ENCODE data around the gene CAMK2A.

Gene CAMK2A

GRCh38 chr5:150246835-150247234 lies 42.7 kb downstream of the CAMK2A start:
- no peaks in the 10 kb centered on the region for H3K4me1 ChIP-seq (ENCODE audit: control insufficient read depth in 1 of 2, insufficient read depth in 2 of 2, low read length in 2 of 2)
- no peaks in the 10 kb centered on the region for H3K27me3 ChIP-seq (ENCODE audit: control insufficient read depth in 1 of 2, insufficient read depth in 2 of 2, low read length in 2 of 2)
- H3K4me3 ChIP-seq (ENCODE audit: low read depth in 1 of 2, low read length in 2 of 2) = no peak overlapping the region
- no peak overlapping the region for H3K9ac ChIP-seq (ENCODE audit: low read depth in 1 of 2, low read length in 2 of 2)
- H3K36me3 ChIP-seq (ENCODE audit: control insufficient read depth in 1 of 2, insufficient read depth in 2 of 2, low read length in 2 of 2) = no peaks in the 10 kb centered on the region
- no peaks in the 10 kb centered on the region for H3K9me3 ChIP-seq (ENCODE audit: control insufficient read depth in 1 of 2, low read length in 2 of 2)
- H3K27ac ChIP-seq (ENCODE audit: low read depth, low read length) = no peak overlapping the region

GRCh38 chr5:150246429-150246828 lies 43.1 kb downstream of the CAMK2A start:
- H3K27me3 ChIP-seq (ENCODE audit: control insufficient read depth in 1 of 2, insufficient read depth in 2 of 2, low read length in 2 of 2) = no peaks in the 10 kb centered on the region
- no peaks in the 10 kb centered on the region for H3K4me1 ChIP-seq (ENCODE audit: control insufficient read depth in 1 of 2, insufficient read depth in 2 of 2, low read length in 2 of 2)
- H3K4me3 ChIP-seq (ENCODE audit: low read depth in 1 of 2, low read length in 2 of 2) = no peak overlapping the region
- no peaks in the 10 kb centered on the region for H3K9me3 ChIP-seq (ENCODE audit: control insufficient read depth in 1 of 2, low read length in 2 of 2)
- H3K27ac ChIP-seq (ENCODE audit: low read depth, low read length) = no peak overlapping the region
- no peaks in the 10 kb centered on the region for H3K36me3 ChIP-seq (ENCODE audit: control insufficient read depth in 1 of 2, insufficient read depth in 2 of 2, low read length in 2 of 2)
- H3K9ac ChIP-seq (ENCODE audit: low read depth in 1 of 2, low read length in 2 of 2) = no peak overlapping the region

GRCh38 chr5:150245808-150246207 lies 43.8 kb downstream of the CAMK2A start:
- H3K27ac ChIP-seq (ENCODE audit: low read depth, low read length) = no peak overlapping the region
- H3K36me3 ChIP-seq (ENCODE audit: control insufficient read depth in 1 of 2, insufficient read depth in 2 of 2, low read length in 2 of 2) = no peaks in the 10 kb centered on the region
- H3K4me3 ChIP-seq (ENCODE audit: low read depth in 1 of 2, low read length in 2 of 2) = no peak overlapping the region
- no peaks in the 10 kb centered on the region for H3K9me3 ChIP-seq (ENCODE audit: control insufficient read depth in 1 of 2, low read length in 2 of 2)
- H3K27me3 ChIP-seq (ENCODE audit: control insufficient read depth in 1 of 2, insufficient read depth in 2 of 2, low read length in 2 of 2) = no peaks in the 10 kb centered on the region
- no peak overlapping the region for H3K9ac ChIP-seq (ENCODE audit: low read depth in 1 of 2, low read length in 2 of 2)
- no peaks in the 10 kb centered on the region for H3K4me1 ChIP-seq (ENCODE audit: control insufficient read depth in 1 of 2, insufficient read depth in 2 of 2, low read length in 2 of 2)

DNA sequence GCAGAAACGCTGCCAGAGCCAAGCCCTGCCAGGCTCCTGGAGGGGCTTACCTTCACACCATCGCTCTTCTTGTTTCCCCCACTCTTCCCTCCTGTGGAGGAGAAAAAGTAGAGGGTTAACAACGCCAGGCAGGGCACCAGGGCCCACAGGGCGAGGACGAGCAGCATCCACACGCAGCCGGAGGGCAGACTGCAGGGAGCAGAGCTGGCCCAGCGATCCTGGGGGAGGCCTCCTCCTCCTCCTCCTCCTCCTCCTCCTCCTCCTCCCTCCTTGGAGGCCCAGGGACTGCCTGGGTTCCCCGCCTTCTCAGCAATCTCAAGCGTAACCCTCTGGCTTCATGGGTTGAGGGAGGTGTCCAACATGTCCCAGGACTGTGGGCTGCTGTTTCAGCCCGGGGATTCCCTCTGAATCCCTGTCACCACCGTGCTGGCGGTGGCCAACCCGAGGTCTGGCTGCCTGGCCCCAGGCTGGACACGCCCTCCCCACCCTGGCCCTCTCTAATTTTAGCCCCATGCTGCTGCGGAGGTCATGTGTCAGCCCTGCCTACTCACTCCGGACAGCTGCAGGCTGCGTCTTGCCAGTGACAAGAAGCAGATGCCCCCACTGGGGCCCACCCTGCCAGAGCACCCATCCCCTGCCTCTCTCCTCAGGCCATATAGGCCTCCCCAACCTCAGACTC lies 44.3 kb downstream of the CAMK2A start:
- Histone ChIP-seq H3K9me3 (ENCODE audit: control insufficient read depth in 1 of 2, low read length in 2 of 2) (no peaks in the 10 kb centered on the region), H3K27ac (ENCODE audit: low read depth, low read length) (no peak overlapping the region), H3K4me3 (ENCODE audit: low read depth in 1 of 2, low read length in 2 of 2) (no peak overlapping the region), H3K27me3 (ENCODE audit: control insufficient read depth in 1 of 2, insufficient read depth in 2 of 2, low read length in 2 of 2) (no peaks in the 10 kb centered on the region), H3K9ac (ENCODE audit: low read depth in 1 of 2, low read length in 2 of 2) (no peak overlapping the region), H3K36me3 (ENCODE audit: control insufficient read depth in 1 of 2, insufficient read depth in 2 of 2, low read length in 2 of 2) (no peaks in the 10 kb centered on the region), H3K4me1 (ENCODE audit: control insufficient read depth in 1 of 2, insufficient read depth in 2 of 2, low read length in 2 of 2) (no peaks in the 10 kb centered on the region)

GRCh38 chr5:150244209-150244608 lies 45.4 kb downstream of the CAMK2A start:
- H3K9me3 ChIP-seq (ENCODE audit: control insufficient read depth in 1 of 2, low read length in 2 of 2) = no peaks in the 10 kb centered on the region
- no peak overlapping the region for H3K4me3 ChIP-seq (ENCODE audit: low read depth in 1 of 2, low read length in 2 of 2)
- no peaks in the 10 kb centered on the region for H3K4me1 ChIP-seq (ENCODE audit: control insufficient read depth in 1 of 2, insufficient read depth in 2 of 2, low read length in 2 of 2)
- no peaks in the 10 kb centered on the region for H3K27me3 ChIP-seq (ENCODE audit: control insufficient read depth in 1 of 2, insufficient read depth in 2 of 2, low read length in 2 of 2)
- H3K27ac ChIP-seq (ENCODE audit: low read depth, low read length) = no peak overlapping the region
- no peak overlapping the region for H3K9ac ChIP-seq (ENCODE audit: low read depth in 1 of 2, low read length in 2 of 2)
- no peaks in the 10 kb centered on the region for H3K36me3 ChIP-seq (ENCODE audit: control insufficient read depth in 1 of 2, insufficient read depth in 2 of 2, low read length in 2 of 2)

DNA sequence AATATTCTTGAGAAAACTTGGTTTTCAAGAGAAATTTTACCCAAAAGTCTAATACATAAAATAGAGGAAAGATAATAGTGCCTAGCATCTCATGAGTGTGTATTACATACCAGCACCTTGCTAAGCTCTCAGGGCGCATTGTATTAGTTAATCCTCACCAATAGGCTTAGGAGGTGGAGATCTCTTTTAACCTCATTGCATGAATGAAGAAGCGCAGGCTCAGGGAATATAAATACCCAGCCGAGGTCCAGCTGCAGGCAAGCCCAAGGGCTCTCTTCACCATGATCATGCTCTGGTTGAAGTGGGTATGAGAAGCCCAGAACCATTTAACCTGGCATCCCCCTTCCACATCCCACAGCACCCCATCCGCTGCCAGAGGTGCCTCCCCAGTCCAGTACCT lies 46.0 kb downstream of the CAMK2A start:
- Histone ChIP-seq H3K36me3 (ENCODE audit: control insufficient read depth in 1 of 2, insufficient read depth in 2 of 2, low read length in 2 of 2) (no peaks in the 10 kb centered on the region), H3K4me3 (ENCODE audit: low read depth in 1 of 2, low read length in 2 of 2) (no peak overlapping the region), H3K4me1 (ENCODE audit: control insufficient read depth in 1 of 2, insufficient read depth in 2 of 2, low read length in 2 of 2) (no peaks in the 10 kb centered on the region), H3K9ac (ENCODE audit: low read depth in 1 of 2, low read length in 2 of 2) (no peak overlapping the region), H3K9me3 (ENCODE audit: control insufficient read depth in 1 of 2, low read length in 2 of 2) (no peaks in the 10 kb centered on the region), H3K27me3 (ENCODE audit: control insufficient read depth in 1 of 2, insufficient read depth in 2 of 2, low read length in 2 of 2) (no peaks in the 10 kb centered on the region), H3K27ac (ENCODE audit: low read depth, low read length) (no peak overlapping the region)

DNA sequence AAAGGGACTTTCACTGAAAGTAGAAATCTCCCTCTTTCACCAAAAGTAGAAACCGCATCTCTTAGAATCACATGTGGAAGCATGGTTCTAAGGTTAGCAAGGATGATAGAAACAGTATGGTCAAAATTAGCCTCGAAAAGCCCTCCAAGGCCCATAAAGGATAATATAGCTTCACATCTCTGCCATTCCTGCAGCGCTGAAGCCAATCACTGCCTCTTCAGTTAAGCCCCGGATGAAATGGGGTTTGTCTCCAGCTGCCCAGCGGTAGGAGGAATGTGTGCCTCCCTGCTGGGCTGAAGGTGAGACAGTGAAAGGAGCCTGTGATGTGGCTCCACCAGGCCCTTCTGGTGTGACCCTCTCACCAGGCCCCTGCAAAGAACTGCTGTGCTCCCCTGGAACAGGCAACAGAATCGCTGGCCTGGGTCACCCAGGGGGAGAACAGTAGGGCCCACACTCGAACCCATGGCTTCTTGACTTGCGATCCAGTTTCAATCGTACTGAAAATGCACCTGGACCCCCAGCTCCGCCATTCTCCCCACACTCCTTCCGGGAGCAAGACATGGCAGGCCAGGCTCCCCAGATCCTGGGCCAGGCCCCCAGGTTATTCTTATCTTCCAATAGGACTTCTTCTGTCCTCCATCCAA lies 47.2 kb downstream of the CAMK2A start:
- Histone ChIP-seq H3K4me3 (ENCODE audit: low read depth in 1 of 2, low read length in 2 of 2) (no peak overlapping the region), H3K4me1 (ENCODE audit: control insufficient read depth in 1 of 2, insufficient read depth in 2 of 2, low read length in 2 of 2) (no peaks in the 10 kb centered on the region), H3K9me3 (ENCODE audit: control insufficient read depth in 1 of 2, low read length in 2 of 2) (no peaks in the 10 kb centered on the region), H3K27ac (ENCODE audit: low read depth, low read length) (no peak overlapping the region), H3K9ac (ENCODE audit: low read depth in 1 of 2, low read length in 2 of 2) (no peak overlapping the region), H3K36me3 (ENCODE audit: control insufficient read depth in 1 of 2, insufficient read depth in 2 of 2, low read length in 2 of 2) (no peaks in the 10 kb centered on the region), H3K27me3 (ENCODE audit: control insufficient read depth in 1 of 2, insufficient read depth in 2 of 2, low read length in 2 of 2) (no peaks in the 10 kb centered on the region)

DNA sequence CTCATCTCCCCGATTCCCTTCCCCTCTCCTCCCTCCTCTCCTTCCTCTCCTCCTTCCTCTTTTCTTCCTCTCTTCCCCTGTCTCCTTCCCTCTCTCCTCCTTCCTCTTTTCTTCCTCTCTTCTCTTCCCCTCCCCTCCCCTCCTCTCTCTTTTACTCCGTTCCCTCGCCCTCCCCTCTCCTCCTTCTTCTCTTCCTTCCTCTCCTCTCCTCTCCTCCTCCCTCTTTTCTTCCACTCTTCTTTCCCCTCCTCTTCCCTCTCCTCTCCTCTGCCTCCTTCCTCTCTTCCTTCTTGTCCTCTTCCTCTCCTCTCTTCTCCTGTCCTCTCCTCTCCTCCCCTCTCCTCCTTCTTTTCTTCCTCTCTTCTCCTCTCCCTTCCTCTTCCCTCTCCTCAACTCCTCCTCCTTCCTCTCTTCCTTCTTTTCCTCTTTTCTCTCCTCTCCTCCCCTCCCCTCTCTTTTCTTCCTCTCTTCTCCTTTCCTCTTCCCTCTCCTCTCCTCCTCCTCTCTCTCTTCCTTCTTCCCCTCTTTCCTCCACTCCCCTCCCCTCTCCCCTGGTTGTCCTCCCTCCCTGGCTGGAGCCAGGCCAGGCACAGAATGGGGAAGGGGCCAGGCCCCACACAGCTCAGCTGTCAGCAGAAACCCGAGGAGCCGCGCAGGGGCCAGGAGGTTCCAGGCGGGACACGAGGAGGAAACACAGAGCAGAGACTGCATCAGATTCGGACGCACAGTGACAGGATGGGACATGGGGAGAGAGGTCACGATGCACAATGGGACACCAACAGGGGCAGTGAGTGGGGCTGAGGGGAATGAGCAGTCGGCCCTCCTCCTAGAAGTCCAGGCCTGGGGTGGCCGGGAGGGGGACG lies 48.0 kb downstream of the CAMK2A start:
- no peaks in the 10 kb centered on the region for H3K36me3 ChIP-seq (ENCODE audit: control insufficient read depth in 1 of 2, insufficient read depth in 2 of 2, low read length in 2 of 2)
- no peak overlapping the region for H3K4me3 ChIP-seq (ENCODE audit: low read depth in 1 of 2, low read length in 2 of 2)
- H3K9ac ChIP-seq (ENCODE audit: low read depth in 1 of 2, low read length in 2 of 2) = no peak overlapping the region
- H3K4me1 ChIP-seq (ENCODE audit: control insufficient read depth in 1 of 2, insufficient read depth in 2 of 2, low read length in 2 of 2) = no peaks in the 10 kb centered on the region
- H3K9me3 ChIP-seq (ENCODE audit: control insufficient read depth in 1 of 2, low read length in 2 of 2) = no peaks in the 10 kb centered on the region
- no peak overlapping the region for H3K27ac ChIP-seq (ENCODE audit: low read depth, low read length)
- H3K27me3 ChIP-seq (ENCODE audit: control insufficient read depth in 1 of 2, insufficient read depth in 2 of 2, low read length in 2 of 2) = no peaks in the 10 kb centered on the region

DNA sequence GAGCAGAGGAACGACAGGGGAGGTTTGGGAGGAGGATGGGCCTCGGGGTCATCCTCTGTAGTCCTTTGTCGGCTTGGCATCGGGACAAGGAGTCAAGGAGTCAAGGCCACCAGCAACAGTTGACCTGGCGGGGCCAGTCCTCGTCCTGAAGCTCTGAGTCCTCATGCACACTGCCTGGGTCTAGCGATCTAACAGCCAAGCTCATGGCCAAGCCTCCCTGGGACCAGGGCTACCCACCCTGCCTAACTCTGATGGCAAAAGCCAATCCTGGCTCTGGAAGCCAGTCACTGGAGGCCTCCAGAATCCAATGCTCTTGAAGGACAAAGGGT lies 49.8 kb downstream of the CAMK2A start:
- H3K36me3 ChIP-seq (ENCODE audit: control insufficient read depth in 1 of 2, insufficient read depth in 2 of 2, low read length in 2 of 2) = no peaks in the 10 kb centered on the region
- no peak overlapping the region for H3K27ac ChIP-seq (ENCODE audit: low read depth, low read length)
- H3K9ac ChIP-seq (ENCODE audit: low read depth in 1 of 2, low read length in 2 of 2) = no peak overlapping the region
- H3K9me3 ChIP-seq (ENCODE audit: control insufficient read depth in 1 of 2, low read length in 2 of 2) = no peaks in the 10 kb centered on the region
- H3K4me1 ChIP-seq (ENCODE audit: control insufficient read depth in 1 of 2, insufficient read depth in 2 of 2, low read length in 2 of 2) = no peaks in the 10 kb centered on the region
- no peaks in the 10 kb centered on the region for H3K27me3 ChIP-seq (ENCODE audit: control insufficient read depth in 1 of 2, insufficient read depth in 2 of 2, low read length in 2 of 2)
- no peak overlapping the region for H3K4me3 ChIP-seq (ENCODE audit: low read depth in 1 of 2, low read length in 2 of 2)

DNA sequence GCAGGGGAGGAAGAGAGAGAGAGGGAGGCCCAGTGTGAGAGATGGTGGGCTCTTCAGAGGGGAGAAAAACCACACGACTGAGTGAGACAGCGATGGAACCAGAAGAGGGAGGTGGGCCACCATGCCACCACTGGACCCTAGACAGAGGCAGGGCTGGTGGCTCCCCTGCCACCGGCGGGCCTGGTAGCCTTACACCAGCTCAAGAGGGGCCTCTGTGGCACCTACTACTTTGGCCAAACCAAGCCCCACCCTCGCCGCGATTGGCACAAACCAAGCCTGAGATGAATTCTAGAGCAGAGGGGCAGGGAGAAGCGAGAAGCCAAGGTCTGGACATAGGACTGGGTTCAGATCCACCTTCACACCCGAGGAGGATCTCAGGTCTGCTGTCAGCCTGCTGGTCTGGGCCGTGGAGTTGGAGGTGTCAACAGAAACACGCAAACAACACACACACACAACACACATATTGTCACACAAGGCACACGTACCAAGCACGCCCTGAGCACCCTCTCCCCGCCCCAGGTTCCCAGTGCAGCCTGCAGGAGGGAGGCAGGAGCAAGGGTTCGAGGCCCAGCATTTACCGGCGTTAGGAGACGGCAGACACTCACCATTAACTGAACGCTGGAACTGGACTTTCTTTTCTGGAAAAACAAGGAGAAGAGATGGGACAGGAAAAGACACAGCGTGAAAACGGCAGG lies 50.3 kb downstream of the CAMK2A start:
- Histone ChIP-seq H3K36me3 (ENCODE audit: control insufficient read depth in 1 of 2, insufficient read depth in 2 of 2, low read length in 2 of 2) (no peaks in the 10 kb centered on the region), H3K9me3 (ENCODE audit: control insufficient read depth in 1 of 2, low read length in 2 of 2) (no peaks in the 10 kb centered on the region), H3K9ac (ENCODE audit: low read depth in 1 of 2, low read length in 2 of 2) (no peak overlapping the region), H3K4me3 (ENCODE audit: low read depth in 1 of 2, low read length in 2 of 2) (no peak overlapping the region), H3K4me1 (ENCODE audit: control insufficient read depth in 1 of 2, insufficient read depth in 2 of 2, low read length in 2 of 2) (no peaks in the 10 kb centered on the region), H3K27me3 (ENCODE audit: control insufficient read depth in 1 of 2, insufficient read depth in 2 of 2, low read length in 2 of 2) (no peaks in the 10 kb centered on the region), H3K27ac (ENCODE audit: low read depth, low read length) (no peak overlapping the region)

Measured in duodenal mucosa (tissue), 2 donors.